CD4-positive, alpha-beta T cell treated with Interleukin-6 for 4 hours (primary cell): ENCODE measurements around the gene MAK.
"Not testable (repeated sequence)": the region's sequence is repeated elsewhere in the genome, so short reads cannot be mapped to it uniquely, and the experiment has no call there.

Source experiments
- DNase-seq: peaks from one replicate; pipeline ENCODE4 v3.0.0-alpha.2; 2020; ENCODE audit warnings: mixed read lengths

Gene MAK

DNA sequence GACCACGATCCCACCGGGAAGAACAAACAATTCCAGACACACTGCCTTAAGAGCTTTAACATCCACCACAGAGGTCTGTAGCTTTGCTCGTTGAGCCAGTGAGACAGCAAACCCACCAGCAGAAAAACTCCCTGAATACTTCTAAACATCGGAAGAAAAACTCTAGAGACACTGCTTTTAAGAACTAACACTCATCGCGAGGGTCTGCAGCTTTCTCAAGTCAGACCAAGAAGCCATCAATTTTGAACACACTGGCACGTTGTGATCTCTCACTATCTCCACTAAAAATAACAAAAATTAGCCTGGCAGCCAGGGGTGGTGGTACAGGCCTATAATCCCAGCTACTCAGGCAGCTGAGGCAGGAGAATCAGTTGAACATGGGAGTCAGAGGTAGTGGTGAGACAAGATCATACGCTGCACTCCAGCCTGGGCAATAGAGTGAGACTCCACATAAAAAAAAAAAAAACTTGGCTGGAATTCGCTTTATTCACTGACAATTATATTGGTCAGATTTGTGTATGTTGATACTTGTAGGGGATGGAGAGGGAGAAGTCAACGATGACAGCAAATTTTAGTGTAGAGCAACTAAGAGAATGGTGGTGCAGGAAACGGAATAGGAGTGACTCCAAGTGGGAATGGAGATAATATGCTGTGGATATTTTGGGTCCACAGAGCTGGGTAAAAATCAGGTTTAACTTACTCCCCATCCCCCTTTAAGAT lies 116.3 kb downstream of the MAK start:
- DNase-seq, result no peak

DNA sequence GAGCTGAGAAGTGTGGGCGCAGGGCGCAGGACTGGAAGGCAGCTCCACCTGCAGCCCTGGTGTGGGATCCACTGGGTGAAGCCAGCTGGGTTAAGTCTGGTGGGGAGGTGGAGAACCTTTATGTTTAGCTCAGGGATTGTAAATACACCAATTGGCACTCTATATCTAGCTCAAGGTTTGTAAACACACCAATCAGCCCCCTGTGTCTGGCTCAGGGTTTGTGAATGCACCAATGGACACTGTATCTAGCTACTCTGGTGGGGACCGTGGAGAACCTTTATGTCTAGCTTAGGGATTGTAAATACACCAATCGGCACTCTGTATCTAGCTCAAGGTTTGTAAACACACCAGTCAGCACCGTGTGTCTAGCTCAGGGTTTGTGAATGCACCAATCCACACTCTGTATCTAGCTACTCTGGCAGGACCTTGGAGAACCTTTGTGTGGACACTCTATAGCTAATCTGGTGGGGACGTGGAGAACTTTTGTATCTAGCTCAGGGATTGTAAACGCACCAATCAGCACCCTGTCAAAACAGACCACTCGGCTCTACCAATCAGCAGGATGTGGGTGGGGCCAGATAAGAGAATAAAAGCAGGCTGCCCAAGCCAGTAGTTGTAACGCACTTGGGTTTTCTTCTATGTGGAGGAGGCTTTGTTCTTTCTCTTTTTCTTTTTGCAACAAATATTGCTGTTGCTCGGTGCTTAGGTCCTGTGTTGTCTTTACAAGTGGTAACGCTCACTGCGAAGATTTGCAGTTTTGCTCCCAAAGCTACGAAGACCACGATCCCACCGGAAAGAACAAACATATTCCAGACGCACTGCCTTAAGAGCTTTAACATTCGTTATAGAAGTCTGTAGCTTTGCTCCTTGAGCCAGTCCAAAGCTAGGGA lies 117.1 kb downstream of the MAK start:
- DNase-seq, result not testable (repeated sequence)

DNA sequence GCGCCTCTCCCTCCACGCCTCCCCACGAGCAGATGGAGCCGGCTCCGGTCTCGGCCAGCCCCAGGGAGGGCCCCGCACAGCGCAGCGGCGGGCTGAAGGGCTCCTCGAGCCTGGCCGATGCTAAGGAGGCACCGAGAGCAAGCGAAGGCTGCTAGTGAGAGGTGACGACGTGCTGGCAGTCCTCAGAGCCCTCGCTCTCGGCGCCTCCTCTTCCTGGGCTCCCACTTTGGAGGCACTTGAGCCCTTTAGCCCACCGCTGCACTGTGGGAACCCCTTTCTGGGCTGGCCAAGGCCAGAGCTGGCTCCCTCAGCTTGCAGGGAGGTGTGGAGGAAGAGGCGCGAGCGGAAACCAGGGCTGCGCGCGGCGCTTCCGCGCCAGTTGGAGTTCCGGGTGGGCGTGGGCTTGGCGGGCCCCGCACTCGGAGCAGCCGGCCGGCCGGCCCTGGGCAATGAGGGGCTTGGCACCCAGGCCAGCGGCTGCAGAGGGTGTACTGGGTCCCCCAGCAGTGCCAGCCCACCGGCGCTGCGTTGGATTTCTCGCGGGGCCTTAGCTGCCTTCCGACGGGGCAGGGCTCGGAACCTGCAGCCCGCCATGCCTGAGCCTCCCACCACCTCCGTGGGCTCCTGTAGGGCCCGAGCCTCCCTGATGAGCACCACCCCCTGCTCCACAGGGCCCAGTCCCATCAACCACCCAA lies 117.9 kb downstream of the MAK start:
- DNase-seq, result peak; percentile 65

DNA sequence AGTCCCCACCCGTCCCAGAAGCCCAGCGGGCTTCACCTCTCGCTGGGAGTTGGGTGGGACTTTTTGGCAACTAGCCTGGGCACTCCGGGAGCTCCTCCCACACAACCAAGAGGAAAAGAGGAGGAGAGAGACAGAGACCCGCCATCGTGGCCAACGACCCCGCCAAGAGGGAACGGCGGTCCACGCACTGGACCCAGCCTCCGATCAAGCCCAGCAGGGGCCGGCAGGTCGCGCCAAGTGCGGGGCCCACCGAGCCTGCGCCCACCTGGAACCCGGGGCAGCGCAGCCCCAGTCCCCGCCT lies 118.4 kb downstream of the MAK start:
- DNase-seq, result no peak

DNA sequence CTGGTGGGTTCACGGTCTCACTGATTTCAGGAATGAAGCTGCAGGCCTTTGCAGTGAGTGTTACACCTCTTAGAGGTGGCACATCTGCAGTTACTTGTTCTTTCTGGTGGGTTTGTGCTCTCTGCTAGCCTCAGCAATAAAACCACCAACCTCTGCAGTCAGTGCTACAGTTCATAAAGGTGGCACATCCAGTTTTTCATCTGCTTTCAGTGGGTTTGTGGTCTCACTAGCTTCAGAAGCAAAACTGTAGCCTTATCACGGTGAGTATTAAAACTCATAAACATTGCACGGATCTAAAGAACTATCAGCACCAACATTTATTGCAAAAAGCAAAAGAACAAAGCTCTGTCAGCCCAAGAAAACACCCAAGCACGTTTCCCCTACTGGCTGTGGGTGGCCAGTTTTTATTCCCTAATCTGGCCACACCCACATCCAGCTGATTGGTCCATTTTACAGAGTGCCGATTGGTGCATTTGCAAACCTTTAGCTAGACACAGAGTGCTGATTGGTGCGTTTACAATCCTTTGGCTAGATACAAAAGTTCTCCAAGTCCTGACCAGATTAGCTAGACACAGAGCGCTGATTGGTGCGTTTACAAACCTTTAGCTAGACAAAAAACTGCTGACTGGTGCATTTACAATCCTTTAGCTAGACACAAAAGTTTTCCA lies 118.9 kb downstream of the MAK start:
- DNase-seq, result peak; percentile 12

DNA sequence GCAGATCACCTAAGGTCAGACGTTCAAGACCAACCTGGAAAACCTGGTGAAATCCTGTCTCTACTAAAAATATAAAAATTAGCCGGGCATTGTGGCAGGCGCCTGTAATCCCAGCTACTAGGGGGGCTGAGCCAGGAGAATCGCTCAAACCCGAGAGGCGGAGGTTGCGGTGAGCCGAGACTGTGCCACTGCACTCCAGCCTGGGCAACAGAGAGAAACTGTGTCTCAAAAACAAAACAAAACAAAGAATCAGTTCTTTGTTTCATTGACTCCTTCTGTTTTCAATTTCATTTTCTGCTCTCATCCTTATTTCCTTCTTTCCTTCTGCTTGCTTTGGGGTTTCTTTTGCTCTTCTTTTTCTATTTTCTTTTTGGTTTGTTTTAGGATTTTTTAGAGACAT lies 124.4 kb downstream of the MAK start:
- no peak for DNase-seq
